GM21737 (cell line): Measurements from ENCODE around the gene FADS1.
A peak's percentile ranks its signal among the peaks of the same experiment; 100 is the strongest.

Experiments used
- ATAC-seq: cut with Tn5 transposase; IDR thresholded peaks from one replicate; pipeline ENCODE4 v1.9.1; 2021; ENCODE audit warnings: mild to moderate bottlenecking, moderate library complexity; ENCODE audit not compliant: unreplicated experiment

The FADS1 gene

DNA sequence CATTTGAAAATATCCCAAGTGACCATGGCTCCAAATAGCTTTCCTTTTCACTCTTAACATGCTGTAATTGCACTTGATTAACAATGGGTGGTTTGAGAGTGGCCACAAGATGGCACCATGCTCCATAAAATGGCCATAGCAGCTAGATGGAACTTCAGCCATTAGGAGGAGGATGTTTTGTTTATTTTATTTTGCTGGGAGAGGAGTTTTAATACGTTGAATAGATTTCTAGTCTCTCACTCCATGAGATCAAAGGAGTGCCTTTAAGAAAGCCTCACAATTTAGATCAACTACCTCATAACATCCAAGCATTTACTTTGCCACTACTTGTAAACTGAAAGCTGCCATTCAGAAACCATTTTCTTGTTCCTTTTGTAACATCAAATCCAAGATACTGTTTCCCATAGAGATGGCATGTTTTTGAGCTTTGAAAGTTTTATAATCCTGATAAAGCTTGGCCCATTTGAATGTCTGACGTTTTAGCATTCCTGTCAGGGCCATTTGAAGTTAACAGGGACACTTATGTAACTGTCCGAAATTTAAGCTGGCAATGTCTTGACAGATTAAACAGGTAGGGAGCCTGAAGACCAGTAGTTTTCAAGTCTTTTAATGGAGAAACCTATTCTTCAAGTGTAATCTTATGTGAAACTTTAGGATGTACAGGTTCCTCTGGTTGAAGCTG is 19.4 kb downstream of the FADS1 start:
- ATAC-seq, result no peak

DNA sequence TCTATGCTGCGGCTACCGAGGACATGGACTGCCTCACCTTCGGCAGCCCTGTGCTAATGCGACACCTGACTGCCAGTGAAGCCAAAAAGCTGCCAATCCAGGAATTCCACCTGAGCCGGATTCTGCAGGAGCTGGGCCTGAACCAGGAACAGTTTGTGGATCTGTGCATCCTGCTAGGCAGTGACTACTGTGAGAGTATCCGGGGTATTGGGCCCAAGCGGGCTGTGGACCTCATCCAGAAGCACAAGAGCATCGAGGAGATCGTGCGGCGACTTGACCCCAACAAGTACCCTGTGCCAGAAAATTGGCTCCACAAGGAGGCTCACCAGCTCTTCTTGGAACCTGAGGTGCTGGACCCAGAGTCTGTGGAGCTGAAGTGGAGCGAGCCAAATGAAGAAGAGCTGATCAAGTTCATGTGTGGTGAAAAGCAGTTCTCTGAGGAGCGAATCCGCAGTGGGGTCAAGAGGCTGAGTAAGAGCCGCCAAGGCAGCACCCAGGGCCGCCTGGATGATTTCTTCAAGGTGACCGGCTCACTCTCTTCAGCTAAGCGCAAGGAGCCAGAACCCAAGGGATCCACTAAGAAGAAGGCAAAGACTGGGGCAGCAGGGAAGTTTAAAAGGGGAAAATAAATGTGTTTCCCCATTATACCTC is 20.8 kb downstream of the FADS1 start:
- no peak for ATAC-seq

DNA sequence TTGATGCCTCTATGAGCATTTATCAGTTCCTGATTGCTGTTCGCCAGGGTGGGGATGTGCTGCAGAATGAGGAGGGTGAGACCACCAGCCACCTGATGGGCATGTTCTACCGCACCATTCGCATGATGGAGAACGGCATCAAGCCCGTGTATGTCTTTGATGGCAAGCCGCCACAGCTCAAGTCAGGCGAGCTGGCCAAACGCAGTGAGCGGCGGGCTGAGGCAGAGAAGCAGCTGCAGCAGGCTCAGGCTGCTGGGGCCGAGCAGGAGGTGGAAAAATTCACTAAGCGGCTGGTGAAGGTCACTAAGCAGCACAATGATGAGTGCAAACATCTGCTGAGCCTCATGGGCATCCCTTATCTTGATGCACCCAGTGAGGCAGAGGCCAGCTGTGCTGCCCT is 21.3 kb downstream of the FADS1 start:
- no peak for ATAC-seq

- ATAC-seq, result no peak
Observed at GRCh38 chr11:61794579-61794978, 22.2 kb downstream of the FADS1 start.

DNA sequence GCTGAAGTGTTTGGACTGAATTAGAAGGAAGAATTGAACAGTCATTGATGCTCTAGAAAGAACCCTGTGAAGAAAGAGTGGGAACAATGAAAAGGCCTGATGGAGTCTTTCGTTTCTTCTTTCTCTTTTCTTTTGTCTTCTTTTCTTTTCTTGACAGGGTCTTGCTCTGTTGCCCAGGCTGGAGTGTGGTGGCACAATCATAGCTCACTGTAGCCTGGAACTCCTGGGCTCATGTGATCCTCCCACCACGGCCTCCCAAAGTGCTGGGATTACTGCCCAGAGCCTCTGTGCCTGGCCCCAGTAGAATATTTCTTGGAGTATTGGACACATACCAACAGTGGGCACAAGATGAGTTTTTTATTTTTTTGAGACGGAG is 23.0 kb downstream of the FADS1 start:
- no peak for ATAC-seq

DNA sequence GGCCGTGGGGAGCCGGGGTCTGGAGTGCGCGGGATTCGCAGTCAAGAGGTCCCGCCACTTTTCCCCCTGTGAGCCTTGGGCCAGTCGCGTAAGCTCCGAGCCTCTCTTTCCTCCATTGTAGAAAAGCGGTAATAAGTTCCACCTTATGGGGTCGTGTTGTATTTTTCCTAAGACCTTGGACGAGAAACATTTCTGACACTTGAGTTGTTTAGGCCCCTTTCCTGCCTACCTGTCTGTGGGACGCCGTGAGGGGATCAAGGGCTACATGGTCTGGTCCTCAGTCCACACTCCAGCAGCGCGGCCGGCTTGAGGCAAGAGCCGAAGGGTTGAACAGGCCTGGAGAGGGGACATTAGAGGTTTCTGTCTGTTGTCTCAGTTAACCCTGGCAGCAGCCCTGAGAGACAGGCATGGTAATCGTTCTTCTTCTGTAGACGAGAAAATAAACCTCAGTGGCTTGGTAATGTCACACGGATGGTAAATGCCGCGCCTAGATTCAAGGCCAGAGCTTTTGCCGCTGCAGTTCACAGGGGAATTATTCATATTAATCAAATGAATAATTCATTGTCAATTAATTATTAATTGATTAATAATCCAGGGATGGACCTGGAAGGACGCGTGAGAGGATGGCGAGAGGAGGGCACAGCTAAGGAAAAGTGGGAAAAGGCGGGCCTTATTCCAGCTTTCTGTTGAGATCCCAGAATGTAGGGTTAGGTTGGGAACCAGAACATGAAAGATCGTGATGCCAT is 23.5 kb downstream of the FADS1 start:
- ATAC-seq, result no peak

- peak; percentile 74 for ATAC-seq
Observed at GRCh38 chr11:61792310-61793082, 24.3 kb downstream of the FADS1 start, which contains the start of the genes FEN1 and TMEM258. Gene FEN1, plus strand, starts transcription at chr11:61792911. Its CDS starts 2,451 bp downstream, at chr11:61795362. Gene TMEM258, minus strand, starts transcription at chr11:61792599. Its CDS starts 41 bp downstream, at chr11:61792558.

DNA sequence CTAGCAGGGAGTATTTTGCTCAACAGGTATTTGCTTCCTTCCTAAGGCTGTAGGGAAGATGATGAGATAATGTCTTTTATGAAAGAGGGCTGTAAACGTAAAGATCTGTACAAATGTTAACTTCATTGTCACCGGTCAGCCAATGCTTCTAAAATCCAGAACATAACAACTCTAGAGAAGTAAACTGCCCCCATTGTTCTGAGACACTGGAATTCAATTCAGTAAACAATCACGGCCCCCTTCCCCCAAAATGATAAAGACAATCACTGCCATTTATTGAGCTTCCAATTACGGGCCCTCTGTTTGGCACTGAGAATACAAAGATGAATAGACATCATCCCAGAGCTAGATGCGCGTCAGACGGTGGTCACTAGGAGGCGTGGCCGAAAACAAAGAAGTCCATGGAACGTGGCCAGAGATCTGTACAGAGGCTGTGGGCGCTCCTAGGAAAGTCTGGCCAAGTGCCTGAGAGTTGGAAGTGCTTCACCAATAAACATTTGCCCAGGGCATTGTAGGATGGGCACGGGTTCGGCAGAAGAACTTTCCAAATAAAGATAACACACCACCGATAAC is 25.0 kb downstream of the FADS1 start:
- peak; percentile 23 for ATAC-seq

DNA sequence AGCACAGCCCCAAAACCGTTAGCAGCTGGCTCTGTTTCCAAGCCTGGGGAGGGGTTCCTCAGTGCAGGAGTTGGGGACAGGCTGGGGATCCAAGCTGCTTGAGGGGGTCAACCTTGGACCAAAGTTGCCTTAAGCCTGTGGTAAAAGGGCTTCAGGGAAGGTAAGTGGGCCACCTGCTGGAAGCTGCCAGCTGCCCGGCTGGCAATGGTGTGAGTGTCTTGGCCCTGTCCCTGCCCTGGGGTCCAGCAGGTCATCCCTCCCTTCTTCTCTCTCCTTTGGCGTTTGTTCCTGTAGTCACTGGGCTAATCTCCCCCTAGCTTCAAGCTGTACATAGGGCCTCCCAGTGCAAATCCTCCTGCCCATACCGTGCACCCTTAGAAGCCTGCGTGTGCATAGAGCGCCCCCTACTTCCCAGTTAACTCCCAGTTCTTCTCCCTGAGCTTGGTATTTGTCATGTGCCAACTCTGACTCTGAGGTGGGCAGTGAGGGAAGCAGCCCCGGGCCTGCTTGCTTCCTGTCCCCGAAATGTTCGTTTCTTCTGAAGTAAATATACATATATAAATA is 28.8 kb downstream of the FADS1 start:
- no peak for ATAC-seq

- ATAC-seq, result no peak
Observed at GRCh38 chr11:61785837-61786402, 30.9 kb downstream of the FADS1 start.

DNA sequence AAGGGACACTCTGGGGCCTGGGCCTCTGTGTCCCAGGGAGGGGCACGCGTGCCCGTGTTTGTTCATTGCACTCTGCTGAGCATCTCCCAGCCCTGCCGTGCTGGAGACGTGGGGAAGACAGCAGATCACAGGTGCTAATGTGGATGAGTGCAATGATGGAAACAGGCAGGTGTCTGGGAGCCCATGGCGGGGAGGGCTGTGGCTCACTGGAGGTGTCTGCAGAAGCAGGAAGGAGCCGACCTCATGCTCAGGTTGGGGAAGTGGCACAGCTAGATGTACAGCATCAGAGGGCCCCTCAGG is 32.3 kb downstream of the FADS1 start:
- no peak for ATAC-seq

DNA sequence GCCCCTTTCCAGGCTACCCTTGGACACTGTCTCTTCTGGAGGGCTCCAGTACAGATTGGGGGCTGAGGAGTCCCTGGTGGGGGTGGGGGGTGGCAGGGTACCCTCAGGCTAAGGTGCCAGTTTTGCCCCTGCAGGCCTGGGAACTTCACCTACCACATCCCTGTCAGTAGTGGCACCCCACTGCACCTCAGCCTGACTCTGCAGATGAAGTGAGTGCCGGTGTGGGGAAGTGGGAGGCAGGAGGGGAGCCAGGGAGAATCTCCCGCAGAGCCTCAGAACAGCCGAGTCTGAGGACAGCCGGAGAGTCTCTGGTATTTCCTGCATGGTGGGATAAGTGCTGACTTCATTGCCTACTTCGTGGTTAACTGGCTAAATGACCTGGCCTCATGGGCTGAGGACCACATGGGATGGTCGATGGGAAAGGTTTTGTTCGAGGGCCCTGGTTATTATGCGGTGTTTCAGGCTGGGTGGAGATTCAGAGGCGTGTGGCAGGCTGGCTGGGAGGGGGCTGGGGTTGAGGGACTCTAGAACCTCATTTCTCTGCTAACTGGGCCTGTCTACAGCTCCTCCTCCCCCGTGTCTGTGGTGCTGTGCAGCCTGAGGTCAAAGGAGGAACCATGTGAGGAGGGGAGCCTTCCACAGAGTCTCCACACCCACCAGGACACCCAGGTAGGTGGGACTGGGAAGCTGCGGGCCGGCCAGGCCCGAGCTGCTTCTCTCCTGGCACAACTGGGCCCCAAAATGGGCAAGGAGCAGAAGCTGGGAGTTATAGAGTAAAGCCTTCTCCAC is 32.9 kb downstream of the FADS1 start:
- no peak for ATAC-seq

DNA sequence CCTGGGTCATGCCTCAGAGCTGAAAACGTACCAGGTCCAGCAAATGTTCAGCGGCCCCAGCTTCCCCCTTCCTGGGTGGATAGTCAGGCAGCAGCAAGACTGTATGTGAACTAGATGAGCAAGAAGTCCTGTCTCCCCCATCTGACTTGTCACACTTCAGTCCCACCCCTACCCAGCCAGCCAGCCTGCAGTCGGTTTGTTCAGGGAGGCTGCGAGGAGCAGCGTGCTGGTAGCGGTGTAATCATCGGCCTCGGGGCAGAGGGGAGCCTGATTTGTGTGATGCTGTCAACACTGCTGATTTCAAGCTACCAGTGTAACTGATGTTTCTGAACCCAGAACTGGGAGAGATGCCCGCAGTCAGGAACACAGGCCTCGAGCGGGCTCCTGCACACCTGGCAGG is 34.0 kb downstream of the FADS1 start:
- no peak for ATAC-seq

DNA sequence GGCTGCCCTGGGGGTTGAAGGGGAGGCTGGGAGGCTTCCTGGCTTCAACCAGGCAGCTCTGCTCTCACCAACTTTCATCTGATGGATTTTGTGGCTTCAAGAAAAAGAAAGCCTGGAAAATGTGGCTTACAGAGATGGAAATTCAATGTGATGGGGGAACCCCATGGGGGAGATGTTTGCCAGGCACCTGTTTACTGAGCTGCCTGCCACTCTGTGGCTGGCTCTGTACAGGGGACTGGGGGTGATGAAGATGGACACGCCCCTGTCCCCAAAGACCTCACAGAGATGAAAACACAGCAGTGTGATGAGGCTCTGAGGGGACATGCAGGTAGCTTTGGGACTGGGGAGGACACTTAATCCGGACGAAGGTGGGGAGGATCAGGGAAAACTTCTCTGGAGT is 34.5 kb downstream of the FADS1 start:
- no peak for ATAC-seq

DNA sequence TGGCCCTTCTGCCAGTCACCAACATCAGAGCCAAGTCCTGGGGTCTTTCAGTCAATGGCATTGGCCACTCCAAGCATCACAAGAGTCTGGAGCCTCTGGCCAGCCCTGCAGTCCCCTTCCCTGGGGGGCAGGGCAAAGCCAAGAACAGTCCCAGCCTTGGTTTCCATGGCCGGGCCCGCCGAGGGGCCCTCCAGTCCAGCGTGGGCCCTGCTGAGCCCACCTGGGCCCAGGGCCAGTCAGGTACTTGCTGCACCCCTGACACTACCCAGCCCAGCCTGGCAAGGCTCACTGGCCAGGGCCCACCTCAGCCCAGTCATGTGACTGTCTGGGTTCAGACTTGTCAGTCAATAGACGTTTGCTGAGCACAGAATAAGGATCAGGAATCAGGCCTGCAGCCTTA is 35.2 kb downstream of the FADS1 start:
- no peak for ATAC-seq

GRCh38 chr11:61780581-61781162 is 36.1 kb downstream of the FADS1 start:
- no peak for ATAC-seq

GRCh38 chr11:61779666-61780525 is 36.9 kb downstream of the FADS1 start:
- no peak for ATAC-seq

DNA sequence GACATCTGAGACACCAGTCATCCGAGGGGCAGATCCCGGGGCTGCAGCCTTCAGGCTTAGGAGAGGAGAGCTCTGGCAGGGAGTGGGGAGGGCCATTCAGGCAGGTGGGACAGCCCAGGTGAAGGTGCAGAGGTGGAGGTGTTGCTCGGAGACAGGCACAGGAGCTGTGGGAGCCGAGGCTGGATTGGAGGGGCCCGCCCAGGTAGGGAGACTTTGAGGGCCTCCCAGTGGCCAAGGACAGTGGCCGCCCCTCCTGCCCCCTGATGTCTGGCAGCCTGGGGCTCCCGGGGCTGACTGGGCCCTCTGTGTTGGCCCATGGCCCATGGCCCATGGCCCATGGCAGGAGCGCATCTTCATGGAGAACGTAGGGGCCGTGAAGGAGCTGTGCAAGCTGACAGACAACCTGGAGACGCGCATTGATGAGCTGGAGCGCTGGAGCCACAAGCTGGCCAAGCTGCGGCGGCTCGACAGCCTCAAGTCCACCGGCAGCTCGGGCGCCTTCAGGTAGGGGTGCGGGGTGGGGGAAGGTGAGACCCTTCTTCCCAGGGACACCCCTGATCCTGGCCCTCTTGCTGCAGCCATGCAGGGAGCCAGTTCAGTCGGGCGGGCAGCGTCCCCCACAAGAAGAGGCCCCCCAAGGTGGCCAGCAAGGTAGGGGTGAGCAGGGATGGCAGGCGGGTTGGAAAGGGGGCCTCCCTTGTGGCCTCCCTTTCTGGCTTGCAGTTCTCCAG is 37.7 kb downstream of the FADS1 start:
- ATAC-seq, result no peak
